AG04450 (cell line): ENCODE results near the gene MACF1. TPM values are rescaled to one million over a fixed set of nuclear protein-coding genes. Genes with fewer than 3 reads are reported as not detected.

ENCODE experiments used
- CTCF ChIA-PET: fragments of 300-600, 350-600 bp; formaldehyde crosslinking; extraction: SDS; loops from one replicate; lab custom pipeline; 2022; ENCODE audit warnings: antibody characterized with exemption, inconsistent platforms; lab: Charles Lee
- POLR2A ChIA-PET: fragments of 350-600 bp; formaldehyde crosslinking; extraction: SDS; loops from one replicate; lab custom pipeline; 2021; ENCODE audit warnings: antibody characterized with exemption, inconsistent platforms; lab: Yijun Ruan, JAX
- DNase-seq: peaks from one replicate; pipeline ENCODE4 v3.0.0-alpha.2; 2011; ENCODE audit warnings: low read depth, low spot score
- H3K27ac ChIP-seq: one replicate; pipeline ENCODE4 v1.5.1; 2012; ENCODE audit warnings: low read depth, low read length, control low read depth
- H3K27me3 ChIP-seq: one replicate; pipeline ENCODE4 v1.6.0; 2012; ENCODE audit warnings: low read length; ENCODE audit not compliant: control insufficient read depth, insufficient read depth
- H3K4me3 ChIP-seq: 2 replicates; pipeline ENCODE4 v1.5.1; 2011; ENCODE audit warnings: mild to moderate bottlenecking, low read depth, low read length, control low read depth
- H3K9me3 ChIP-seq: 2 replicates; pipeline ENCODE4 v1.5.1; 2012; ENCODE audit warnings: low read length; ENCODE audit not compliant: control insufficient read depth, insufficient read depth
- CTCF ChIP-seq: IDR thresholded peaks from 2 replicates; pipeline ENCODE4 v1.5.1; 2011; ENCODE audit warnings: low read depth, low read length, control low read depth, inconsistent platforms
- polyA plus RNA-seq: library from polyadenylated mRNA; depleted of rRNA; stranded (reverse); fragments of >200 nt; gene quantifications from 2 replicates; pipeline ENCODE4 v1.2.3, GENCODE V29; 2011

Gene MACF1
- polyA plus RNA-seq, 1 experiment = 118 TPM

- DNase-seq = no peak
- H3K27ac ChIP-seq = peak overlapping the region; percentile 71
- CTCF ChIA-PET = interaction anchor here (0.6 to 1.8 kb wide), 3 partner anchors 18 to 37 kb away, joined by 3 to 11 read pairs (median 4); no protein-coding TSS in a partner anchor
- no peak for TF ChIP-seq CTCF
- POLR2A ChIA-PET = no interaction called here
- no peaks in the 10 kb centered on the region for H3K27me3 ChIP-seq
- no peaks in the 10 kb centered on the region for H3K9me3 ChIP-seq
- H3K4me3 ChIP-seq = no peak overlapping the region
Observed at GRCh38 chr1:39173119-39173994, 31.1 kb upstream of the MACF1 start.

GRCh38 chr1:39173995-39174380, 30.5 kb upstream of the MACF1 start:
- Histone ChIP-seq H3K27ac (no peak overlapping the region), H3K27me3 (no peaks in the 10 kb centered on the region), H3K4me3 (no peak overlapping the region), H3K9me3 (no peaks in the 10 kb centered on the region)
- ChIA-PET POLR2A (no interaction called here), CTCF (interaction anchor here (0.6 to 1.8 kb wide), 2 partner anchors 18 kb away, joined by 3 to 11 read pairs; no protein-coding TSS in a partner anchor)
- TF ChIP-seq CTCF = no peak
- DNase-seq = no peak

- H3K4me3 ChIP-seq = no peak overlapping the region
- no peaks in the 10 kb centered on the region for H3K9me3 ChIP-seq
- no peak for TF ChIP-seq CTCF
- H3K27ac ChIP-seq = no peak overlapping the region
- POLR2A ChIA-PET = no interaction called here
- CTCF ChIA-PET = interaction anchor here (0.6 to 1.8 kb wide), 2 partner anchors 17 to 19 kb away, joined by 3 to 11 read pairs; no protein-coding TSS in a partner anchor
- no peak for DNase-seq
- H3K27me3 ChIP-seq = no peaks in the 10 kb centered on the region
Observed at GRCh38 chr1:39174390-39175081, 30.0 kb upstream of the MACF1 start.

- POLR2A ChIA-PET = no interaction called here
- CTCF ChIA-PET = interaction anchor here (0.5 to 2.5 kb wide), 3 partner anchors 14 to 110 kb away, joined by 4 to 26 read pairs (median 5); no protein-coding TSS in a partner anchor
Observed at GRCh38 chr1:39177706-39178105, 26.8 kb upstream of the MACF1 start.

More at GRCh38 chr1:39177706-39178105, 26.8 kb upstream of the MACF1 start:
- DNase-seq = no peak
- no peaks in the 10 kb centered on the region for H3K27me3 ChIP-seq
- no peak overlapping the region for H3K4me3 ChIP-seq
- H3K27ac ChIP-seq = peak overlapping the region; percentile 60
- no peaks in the 10 kb centered on the region for H3K9me3 ChIP-seq
- no peak for TF ChIP-seq CTCF
